Testis (tissue), 3 donors: Measurements from ENCODE around the gene CTDP1. TPM values are rescaled to one million over a fixed set of nuclear protein-coding genes. Genes with fewer than 3 reads are reported as not detected.
"Not testable (repeated sequence)": the region's sequence is repeated elsewhere in the genome, so short reads cannot be mapped to it uniquely, and the experiment has no call there.

Source experiments
- DNase-seq: peaks from one replicate; pipeline ENCODE4 v3.0.0-alpha.2; 2019
- H3K27ac ChIP-seq, 2 donors: fragments of 200-600 bp; sonication (generic); one replicate each; pipeline ENCODE4 v1.5.1; 2019
- H3K27me3 ChIP-seq: fragments of 200-600 bp; sonication (generic); one replicate; pipeline ENCODE4 v1.5.1; 2019
- H3K36me3 ChIP-seq: fragments of 200-600 bp; sonication (generic); one replicate; pipeline ENCODE4 v1.5.1; 2017; ENCODE audit warnings: low read depth; ENCODE audit errors: missing control alignments
- H3K4me1 ChIP-seq: fragments of 200-600 bp; sonication (generic); one replicate; pipeline ENCODE4 v1.5.1; 2019
- H3K4me3 ChIP-seq, 2 donors: fragments of 200-600 bp; sonication (generic); one replicate each; pipeline ENCODE4 v1.5.1; 2017 to 2019
- H3K9me3 ChIP-seq: fragments of 200-600 bp; sonication (generic); one replicate; pipeline ENCODE4 v1.5.1; 2017
- POLR2A ChIP-seq: fragments of 450-650 bp; IDR thresholded peaks from one replicate; pipeline ENCODE4 v1.6.1; 2017; ENCODE audit warnings: antibody characterized with exemption, mild to moderate bottlenecking, moderate library complexity
- WGBS, 2 donors: methylation state at CpG; one replicate each; pipeline ENCODE4 v1.1.5; 2018; 5-methylcytosine and 5-hydroxymethylcytosine counted together
- intact Hi-C: fragments of 100-400 bp; cut with DNase I; formaldehyde crosslinking; loops from one replicate; pipeline ENCODE4 v1.15.1; 2023; ENCODE audit warnings: low total_unique reads
- polyA plus RNA-seq: library from polyadenylated mRNA; stranded (reverse); fragments of 350-450 nt; fragmentation: Illumina TruSeq; extraction: RNeasy Lipid Tissue Mini Kit (QIAGEN cat#74804); gene quantifications from one replicate; pipeline ENCODE4 v1.2.3, GENCODE V29; 2014; ENCODE audit warnings: low read depth, low replicate concordance; ENCODE audit not compliant: insufficient read depth
- total RNA-seq, 2 donors: library from RNA; depleted of rRNA; stranded (reverse); fragments of >200 nt; gene quantifications; one replicate each; pipeline ENCODE4 v1.2.3, GENCODE V29; 2016
- TF ChIP-seq, protein P1 (sequence below), 3 experiments: fragments of 450-650 bp in 2 of 3; fragments of 200-600 bp in 1 of 3; sonication (generic) in 1 of 3; IDR thresholded peaks; one replicate each; pipeline ENCODE4 v1.5.1; 2016 to 2019; ENCODE audit warnings: antibody characterized with exemption in 3 of 3, mild to moderate bottlenecking in 2 of 3, moderate library complexity in 1 of 3

Gene CTDP1
- total and polyA plus RNA-seq, 3 donors from 2014 or later = 41.0 to 51.0 (median 47.2) TPM

DNA sequence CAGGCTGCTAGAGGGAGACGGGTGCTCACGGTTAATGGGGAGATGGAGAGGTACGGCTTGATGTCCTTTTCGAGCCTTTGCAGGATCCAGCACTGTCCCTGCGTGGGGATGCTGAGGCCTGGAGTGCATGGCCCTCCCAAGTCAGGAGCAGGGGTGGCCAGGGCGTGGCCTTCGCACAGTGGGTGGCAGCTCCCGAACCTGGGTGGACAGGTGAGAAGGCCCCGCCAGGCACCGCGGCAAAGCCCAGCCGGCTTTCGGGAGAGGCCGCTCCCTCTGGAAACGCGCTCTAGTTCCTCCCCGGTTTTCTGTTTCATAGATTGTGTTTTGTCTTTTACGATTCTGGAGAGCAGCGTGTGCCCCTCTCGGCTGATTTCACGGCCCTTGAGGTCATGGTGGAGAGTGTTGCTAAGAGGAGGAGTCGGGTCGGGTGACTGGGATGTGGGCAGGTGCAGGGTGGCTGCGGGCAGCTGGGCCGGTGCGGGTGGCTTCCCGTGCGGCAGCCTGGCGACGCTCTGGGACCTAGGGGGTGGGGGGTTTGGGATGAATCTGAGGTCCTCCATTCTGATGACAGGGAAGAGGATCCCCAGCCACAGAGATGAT is 39.4 kb downstream of the CTDP1 start:
- Histone ChIP-seq H3K36me3 (no peaks in the 10 kb centered on the region), H3K4me1 (no peaks in the 10 kb centered on the region), H3K4me3 (no peak overlapping the region), H3K9me3 (no peaks in the 10 kb centered on the region), H3K27ac (no peak overlapping the region), H3K27me3 (no peaks in the 10 kb centered on the region)
- no peak for DNase-seq
- no peak for TF ChIP-seq POLR2A
- TF ChIP-seq, protein P1, sequence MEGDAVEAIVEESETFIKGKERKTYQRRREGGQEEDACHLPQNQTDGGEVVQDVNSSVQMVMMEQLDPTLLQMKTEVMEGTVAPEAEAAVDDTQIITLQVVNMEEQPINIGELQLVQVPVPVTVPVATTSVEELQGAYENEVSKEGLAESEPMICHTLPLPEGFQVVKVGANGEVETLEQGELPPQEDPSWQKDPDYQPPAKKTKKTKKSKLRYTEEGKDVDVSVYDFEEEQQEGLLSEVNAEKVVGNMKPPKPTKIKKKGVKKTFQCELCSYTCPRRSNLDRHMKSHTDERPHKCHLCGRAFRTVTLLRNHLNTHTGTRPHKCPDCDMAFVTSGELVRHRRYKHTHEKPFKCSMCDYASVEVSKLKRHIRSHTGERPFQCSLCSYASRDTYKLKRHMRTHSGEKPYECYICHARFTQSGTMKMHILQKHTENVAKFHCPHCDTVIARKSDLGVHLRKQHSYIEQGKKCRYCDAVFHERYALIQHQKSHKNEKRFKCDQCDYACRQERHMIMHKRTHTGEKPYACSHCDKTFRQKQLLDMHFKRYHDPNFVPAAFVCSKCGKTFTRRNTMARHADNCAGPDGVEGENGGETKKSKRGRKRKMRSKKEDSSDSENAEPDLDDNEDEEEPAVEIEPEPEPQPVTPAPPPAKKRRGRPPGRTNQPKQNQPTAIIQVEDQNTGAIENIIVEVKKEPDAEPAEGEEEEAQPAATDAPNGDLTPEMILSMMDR (IDR thresholded peaks at IDR 0.05) = no peak
- intact Hi-C loops = no loop called here
- 94 to 97% methylated on average over 18 to 30 of the region's 30 CpGs for WGBS, 2 donors

DNA sequence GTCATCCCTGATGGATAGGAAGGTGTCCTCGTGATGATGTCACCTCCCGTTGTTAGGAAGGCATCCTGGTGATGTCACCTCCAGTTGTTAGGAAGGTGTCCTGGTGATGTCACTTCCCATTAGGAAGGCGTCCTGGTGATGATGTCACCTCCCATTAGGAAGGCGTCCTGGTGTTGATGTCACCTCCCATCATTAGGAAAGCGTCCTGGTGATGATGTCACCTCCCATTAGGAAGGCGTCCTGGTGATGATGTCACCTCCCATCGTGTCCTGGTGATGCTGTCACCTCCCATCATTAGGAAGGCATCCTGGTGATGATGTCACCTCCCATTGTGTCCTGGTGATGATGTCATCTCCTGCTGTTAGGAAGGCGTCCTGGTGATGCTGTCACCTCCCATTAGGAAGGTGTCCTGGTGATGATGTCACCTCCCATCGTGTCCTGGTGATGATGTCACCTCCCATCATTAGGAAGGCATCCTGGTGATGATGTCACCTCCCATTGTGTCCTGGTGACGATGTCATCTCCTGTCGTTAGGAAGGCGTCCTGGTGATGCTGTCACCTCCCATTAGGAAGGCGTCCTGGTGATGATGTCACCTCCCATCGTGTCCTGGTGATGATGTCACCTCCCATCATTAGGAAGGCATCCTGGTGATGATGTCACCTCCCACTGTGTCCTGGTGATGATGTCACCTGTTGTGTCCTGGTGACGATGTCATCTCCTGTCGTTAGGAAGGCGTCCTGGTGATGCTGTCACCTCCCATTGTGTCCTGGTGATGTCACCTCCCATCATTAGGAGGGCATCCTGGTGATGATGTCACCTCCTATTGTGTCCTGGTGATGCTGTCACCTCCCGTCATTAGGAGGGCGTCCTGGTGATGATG is 40.1 kb downstream of the CTDP1 start:
- H3K9me3 ChIP-seq, intact Hi-C loops, H3K27me3 ChIP-seq, H3K4me1 ChIP-seq, DNase-seq, H3K4me3 ChIP-seq, H3K36me3 ChIP-seq, H3K27ac ChIP-seq: not testable (repeated sequence)
- 88 to 100% methylated on average over 10 to 17 of the region's 19 CpGs for WGBS, 2 donors

DNA sequence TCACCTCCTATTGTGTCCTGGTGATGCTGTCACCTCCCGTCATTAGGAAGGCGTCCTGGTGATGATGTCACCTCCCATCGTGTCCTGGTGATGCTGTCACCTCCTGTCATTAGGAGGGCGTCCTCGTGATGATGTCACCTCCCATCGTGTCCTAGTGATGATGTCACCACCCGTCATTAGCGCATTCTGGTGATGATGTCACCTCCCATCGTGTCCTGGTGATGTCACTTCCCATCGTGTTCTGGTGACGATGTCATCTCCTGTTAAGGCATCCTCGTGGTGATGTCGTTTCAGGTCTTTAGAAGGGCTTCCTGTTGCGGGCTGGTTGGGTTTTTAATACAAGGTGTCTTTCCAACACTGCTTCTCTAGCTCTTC is 40.7 kb downstream of the CTDP1 start:
- Histone ChIP-seq H3K27me3 (no peaks in the 10 kb centered on the region), H3K4me3 (no peak overlapping the region), H3K9me3 (no peaks in the 10 kb centered on the region), H3K4me1 (no peaks in the 10 kb centered on the region), H3K27ac (no peak overlapping the region), H3K36me3 (no peaks in the 10 kb centered on the region)
- DNase-seq = no peak
- WGBS, 2 donors = 86 to 90% methylated on average over 12 to 14 of the region's 14 CpGs
- intact Hi-C loops = no loop called here
- TF ChIP-seq, protein P1 (IDR thresholded peaks at IDR 0.05) = no peak
- TF ChIP-seq POLR2A = no peak

DNA sequence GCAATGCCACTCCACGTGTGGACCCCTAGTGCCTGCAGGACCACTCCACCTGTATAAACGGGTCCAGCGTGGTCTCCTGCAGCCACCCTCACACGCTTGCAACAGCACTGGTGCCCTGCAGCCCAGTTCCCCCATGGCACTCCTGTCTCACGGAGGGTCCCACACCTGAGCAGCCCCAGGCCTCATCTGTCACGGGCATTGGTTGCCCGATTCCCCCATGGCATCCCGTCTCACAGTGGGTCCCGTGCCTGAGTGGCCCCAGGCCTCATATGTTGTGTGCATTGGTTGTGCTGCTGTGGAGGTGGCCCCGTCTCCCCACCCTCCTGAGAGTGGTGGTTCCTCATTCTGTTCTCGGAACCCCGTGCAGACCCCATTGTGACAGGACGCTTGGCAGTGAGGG is 43.4 kb downstream of the CTDP1 start:
- intact Hi-C loops = no loop called here
- DNase-seq = no peak
- no peak for TF ChIP-seq POLR2A
- TF ChIP-seq, protein P1 (IDR thresholded peaks at IDR 0.05) = no peak
- WGBS, 2 donors = 91 to 99% methylated on average over 13 of the region's 13 CpGs
- Histone ChIP-seq H3K4me3 (no peak overlapping the region), H3K27me3 (no peaks in the 10 kb centered on the region), H3K4me1 (no peaks in the 10 kb centered on the region), H3K9me3 (no peaks in the 10 kb centered on the region), H3K27ac (no peak overlapping the region), H3K36me3 (no peaks in the 10 kb centered on the region)

DNA sequence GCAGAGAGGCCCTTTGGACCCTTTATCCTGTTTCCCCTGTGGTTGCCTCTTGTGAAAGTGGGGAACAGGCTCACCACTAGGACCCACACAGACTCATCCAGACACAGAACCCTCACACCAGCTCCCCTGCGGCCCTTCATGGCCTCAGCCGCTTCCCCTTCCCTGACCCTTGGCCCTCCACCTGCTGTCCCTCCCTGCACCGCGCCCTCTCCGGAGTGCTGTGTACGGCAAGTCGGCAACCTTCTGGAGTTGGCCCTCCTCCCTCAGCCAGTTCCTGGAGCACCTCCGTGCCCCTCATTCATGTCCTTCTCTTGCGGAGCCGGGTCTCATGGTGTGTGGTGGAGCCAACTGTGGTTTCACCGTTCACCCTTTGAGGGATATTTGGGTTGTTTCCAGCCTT is 44.0 kb downstream of the CTDP1 start:
- Histone ChIP-seq H3K36me3 (no peaks in the 10 kb centered on the region), H3K4me3 (no peak overlapping the region), H3K27ac (no peak overlapping the region), H3K9me3 (no peaks in the 10 kb centered on the region), H3K4me1 (no peaks in the 10 kb centered on the region), H3K27me3 (no peaks in the 10 kb centered on the region)
- no peak for DNase-seq
- 87% methylated on average over 11 of the region's 11 CpGs for WGBS, 2 donors
- intact Hi-C loops = no loop called here
- TF ChIP-seq, protein P1 (IDR thresholded peaks at IDR 0.05) = no peak
- TF ChIP-seq POLR2A = no peak
